OCI-LY1 (cell line): ENCODE data around the gene BAIAP2L2.

ENCODE experiments used
- H2AFZ ChIP-seq: fragments of 200-600 bp; sonication (generic), shearing (Covaris generic); 2 replicates; pipeline ENCODE4 v1.6.0; 2014; ENCODE audit warnings: antibody characterized with exemption, mild to moderate bottlenecking, low read length
- H3F3A ChIP-seq: fragments of 200-600 bp; sonication (generic), shearing (Covaris generic); 2 replicates; pipeline ENCODE4 v1.6.0; 2014; ENCODE audit warnings: mild to moderate bottlenecking, antibody characterized with exemption, low read length, moderate library complexity; ENCODE audit not compliant: insufficient read depth
- H3K27ac ChIP-seq: fragments of 200-600 bp; sonication (generic); 2 replicates; pipeline ENCODE4 v1.5.1; 2014; ENCODE audit warnings: low read length, mixed run types, mild to moderate bottlenecking, low read depth; ENCODE audit not compliant: poor library complexity, severe bottlenecking
- H3K27me3 ChIP-seq: fragments of 200-600 bp; sonication (generic); 2 replicates; pipeline ENCODE4 v1.6.0; 2014; ENCODE audit warnings: antibody characterized with exemption, mild to moderate bottlenecking, low read length, moderate library complexity; ENCODE audit not compliant: insufficient read depth
- H3K36me3 ChIP-seq: fragments of 200-600 bp; sonication (generic); 2 replicates; pipeline ENCODE4 v1.6.1; 2014; ENCODE audit warnings: mild to moderate bottlenecking, antibody characterized with exemption, low read length, moderate library complexity, mixed read lengths; ENCODE audit not compliant: insufficient read depth
- H3K4me1 ChIP-seq: fragments of 200-600 bp; sonication (generic); 2 replicates; pipeline ENCODE4 v1.5.1; 2014; ENCODE audit warnings: mild to moderate bottlenecking, low read length, moderate library complexity; ENCODE audit not compliant: insufficient read depth, severe bottlenecking
- H3K4me2 ChIP-seq: fragments of 200-600 bp; sonication (generic), shearing (Covaris generic); 2 replicates; pipeline ENCODE4 v1.6.1; 2014; ENCODE audit warnings: low read length
- H3K4me3 ChIP-seq: fragments of 200-600 bp; sonication (generic); 2 replicates; pipeline ENCODE4 v1.5.1; 2014; ENCODE audit warnings: low read length, low read depth, mild to moderate bottlenecking, mixed read lengths; ENCODE audit not compliant: poor library complexity, severe bottlenecking
- H3K79me2 ChIP-seq: fragments of 200-600 bp; shearing (Covaris generic); 2 replicates; pipeline ENCODE4 v1.6.1; 2016; ENCODE audit warnings: mixed run types, low read length, mixed read lengths; ENCODE audit not compliant: insufficient read depth
- H3K9ac ChIP-seq: fragments of 200-600 bp; sonication (generic), shearing (Covaris generic); 2 replicates; pipeline ENCODE4 v1.6.1; 2014; ENCODE audit warnings: mild to moderate bottlenecking, low read length, mixed read lengths
- H3K9me2 ChIP-seq: fragments of 200-600 bp; sonication (generic), shearing (Covaris generic); 2 replicates; pipeline ENCODE4 v1.6.1; 2014; ENCODE audit warnings: low read depth, mild to moderate bottlenecking, low read length, mixed read lengths
- H3K9me3 ChIP-seq: fragments of 200-600 bp; shearing (Covaris generic); 2 replicates; pipeline ENCODE4 v1.6.1; 2014; ENCODE audit warnings: low read length, mixed read lengths
- H4K20me1 ChIP-seq: fragments of 200-600 bp; sonication (generic), shearing (Covaris generic); 2 replicates; pipeline ENCODE4 v1.6.0; 2016; ENCODE audit warnings: mild to moderate bottlenecking, low read length; ENCODE audit not compliant: insufficient read depth
- CTCF ChIP-seq: fragments of 200-600 bp; sonication (generic), shearing (Covaris generic); IDR thresholded peaks from 2 replicates; pipeline ENCODE4 v1.5.1; 2017; ENCODE audit warnings: mild to moderate bottlenecking, antibody characterized with exemption, low read length, moderate library complexity, mixed read lengths
- EZH2 ChIP-seq: fragments of 200-600 bp; sonication (generic), shearing (Covaris generic); IDR thresholded peaks from 2 replicates; pipeline ENCODE4 v1.8.0; 2017; ENCODE audit warnings: borderline replicate concordance, mixed run types, mild to moderate bottlenecking, antibody characterized with exemption, low read length, moderate library complexity, mixed read lengths

The BAIAP2L2 gene

GRCh38 chr22:38049812-38050619 is 60.5 kb downstream of the BAIAP2L2 start:
- H3K4me3 ChIP-seq, result no peak overlapping the region
- peaks cover 10% of the 10 kb centered on the region; the same call in 1 of the 2 replicates for H3K27me3 ChIP-seq
- no peaks in the 10 kb centered on the region for H4K20me1 ChIP-seq
- H3K36me3 ChIP-seq, result no peaks in the 10 kb centered on the region
- H3K9me3 ChIP-seq, result no peaks in the 10 kb centered on the region
- H2AFZ ChIP-seq, result no peak overlapping the region
- no peaks in the 10 kb centered on the region for H3K79me2 ChIP-seq
- H3K9me2 ChIP-seq, result no peaks in the 10 kb centered on the region
- no peak overlapping the region for H3K9ac ChIP-seq
- H3K4me2 ChIP-seq, result no peak overlapping the region
- no peak for TF ChIP-seq EZH2
- no peak for TF ChIP-seq CTCF
- no peak overlapping the region for H3K27ac ChIP-seq
- H3K4me1 ChIP-seq, result no peaks in the 10 kb centered on the region
- no peaks in the 10 kb centered on the region for H3F3A ChIP-seq

GRCh38 chr22:38046070-38046748 is 64.3 kb downstream of the BAIAP2L2 start:
- no peaks in the 10 kb centered on the region for H3F3A ChIP-seq
- no peaks in the 10 kb centered on the region for H3K4me1 ChIP-seq
- no peaks in the 10 kb centered on the region for H4K20me1 ChIP-seq
- H3K9ac ChIP-seq, result no peak overlapping the region
- H3K9me2 ChIP-seq, result no peaks in the 10 kb centered on the region
- no peaks in the 10 kb centered on the region for H3K79me2 ChIP-seq
- H3K36me3 ChIP-seq, result no peaks in the 10 kb centered on the region
- no peak overlapping the region for H3K4me3 ChIP-seq
- H3K9me3 ChIP-seq, result no peaks in the 10 kb centered on the region
- H2AFZ ChIP-seq, result no peak overlapping the region
- H3K27ac ChIP-seq, result no peak overlapping the region
- no peak overlapping the region for H3K4me2 ChIP-seq
- TF ChIP-seq EZH2, result no peak
- TF ChIP-seq CTCF, result no peak
- peaks cover 8% of the 10 kb centered on the region for H3K27me3 ChIP-seq

GRCh38 chr22:38043151-38044039 is 67.1 kb downstream of the BAIAP2L2 start:
- Histone ChIP-seq H3K4me2 (no peak overlapping the region), H3F3A (no peaks in the 10 kb centered on the region), H2AFZ (no peak overlapping the region), H3K36me3 (no peaks in the 10 kb centered on the region), H3K9ac (no peak overlapping the region), H3K27me3 (peaks cover 4% of the 10 kb centered on the region), H3K4me3 (no peak overlapping the region), H3K4me1 (no peaks in the 10 kb centered on the region), H3K79me2 (no peaks in the 10 kb centered on the region), H4K20me1 (no peaks in the 10 kb centered on the region), H3K9me3 (no peaks in the 10 kb centered on the region), H3K27ac (no peak overlapping the region), H3K9me2 (no peaks in the 10 kb centered on the region)
- no peak; the same call in 1 of the 2 replicates for TF ChIP-seq CTCF
- no peak for TF ChIP-seq EZH2
